T-helper 17 cell (primary cell): ENCODE data around the gene PPP1CB. TPM values are rescaled to one million over a fixed set of nuclear protein-coding genes. Genes with fewer than 3 reads are reported as not detected.
A peak's percentile ranks its signal among the peaks of the same experiment; 100 is the strongest.
"Not testable (repeated sequence)": the region's sequence is repeated elsewhere in the genome, so short reads cannot be mapped to it uniquely, and the experiment has no call there.

ENCODE experiments used
- ATAC-seq: fragments of 150-1000 bp; cut with Tn5 transposase; 2 replicates; pipeline ENCODE4 v1.10.0; 2021; ENCODE audit warnings: mild to moderate bottlenecking, moderate library complexity
- DNase-seq, 3 donors: peaks; one replicate each; pipeline versions ENCODE4 v3.0.0 to v3.0.0-alpha.2; 2020 to 2021
- H3K9me3 ChIP-seq: one replicate; pipeline ENCODE4 v1.7.0; 2013; ENCODE audit warnings: low read length, mild to moderate bottlenecking; ENCODE audit not compliant: control insufficient read depth, poor library complexity, severe bottlenecking
- H3K27ac Mint-ChIP-seq: one replicate; pipeline ENCODE4 v1.8.0; 2022; ENCODE audit warnings: mild to moderate bottlenecking, moderate library complexity, mixed read lengths
- H3K27me3 Mint-ChIP-seq: one replicate; pipeline ENCODE4 v1.8.0; 2022; ENCODE audit warnings: mixed read lengths
- H3K36me3 Mint-ChIP-seq: one replicate; pipeline ENCODE4 v1.8.0; 2022; ENCODE audit warnings: low read depth, mixed read lengths
- H3K4me1 Mint-ChIP-seq: one replicate; pipeline ENCODE4 v1.8.0; 2022; ENCODE audit warnings: mild to moderate bottlenecking, mixed read lengths
- H3K4me3 Mint-ChIP-seq: one replicate; pipeline ENCODE4 v1.8.0; 2022; ENCODE audit warnings: mild to moderate bottlenecking, moderate library complexity, mixed read lengths
- total RNA-seq, 4 donors: library from RNA in 2 of 4; stranded (reverse) in 2 of 4; gene quantifications; one replicate each; pipeline ENCODE4 v1.2.3 and lab custom pipeline; 2022 to 2026

PPP1CB gene
- total RNA-seq, 2 donors from 2014 or later = 309 to 313 TPM

DNA sequence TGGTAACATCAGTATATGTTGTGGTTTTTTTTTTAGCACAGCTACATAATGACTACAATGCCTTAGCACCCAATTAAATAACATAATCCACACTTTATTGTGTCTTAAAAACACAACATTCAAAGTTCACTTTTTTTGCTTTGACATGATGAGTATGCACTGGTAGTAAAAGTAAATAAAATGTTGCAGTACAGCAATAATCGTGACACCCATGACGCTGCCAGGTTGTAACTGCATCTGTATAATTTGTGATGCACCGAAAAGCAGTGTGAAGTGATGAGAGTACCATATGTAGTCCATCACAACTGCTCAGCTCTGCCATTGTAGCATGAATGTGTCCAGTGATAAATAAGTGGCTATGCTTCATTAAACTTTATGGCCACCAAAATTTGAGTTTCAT lies 15.7 kb downstream of the PPP1CB start:
- H3K9me3 ChIP-seq = no peaks in the 10 kb centered on the region
- ATAC-seq (no peak), DNase-seq (no peak)
- Mint-ChIP-seq H3K36me3 (peaks cover 4% of the 10 kb centered on the region), H3K4me3 (no peak overlapping the region), H3K27me3 (no peaks in the 10 kb centered on the region), H3K4me1 (peaks cover 63% of the 10 kb centered on the region), H3K27ac (no peak overlapping the region)

DNA sequence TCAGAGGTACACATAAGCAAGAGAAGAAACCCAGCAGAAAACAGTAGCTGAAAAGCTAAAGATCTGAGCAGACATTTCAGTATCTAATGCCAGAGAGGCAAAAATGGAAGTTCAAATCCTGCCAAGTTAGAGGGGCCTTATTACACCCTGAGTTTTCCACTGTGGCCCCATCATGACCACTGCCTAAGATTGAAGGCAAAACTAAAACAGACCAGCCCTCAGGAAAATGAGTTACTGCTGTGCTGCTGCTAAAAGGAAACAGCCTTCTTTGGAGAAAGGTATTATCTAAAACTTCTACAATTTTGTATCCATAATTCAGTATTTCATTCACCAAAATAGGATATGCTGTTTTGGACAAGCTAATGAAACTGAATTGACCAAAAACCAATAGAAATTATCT lies 16.8 kb downstream of the PPP1CB start:
- H3K4me1 Mint-ChIP-seq = peaks cover 58% of the 10 kb centered on the region
- H3K36me3 Mint-ChIP-seq = peaks cover 4% of the 10 kb centered on the region
- DNase-seq (no peak), ATAC-seq (no peak)
- H3K27ac Mint-ChIP-seq = peak overlapping the region; percentile 55
- peak overlapping the region; percentile 53 for H3K4me3 Mint-ChIP-seq
- no peaks in the 10 kb centered on the region for H3K27me3 Mint-ChIP-seq
- no peaks in the 10 kb centered on the region for H3K9me3 ChIP-seq

DNA sequence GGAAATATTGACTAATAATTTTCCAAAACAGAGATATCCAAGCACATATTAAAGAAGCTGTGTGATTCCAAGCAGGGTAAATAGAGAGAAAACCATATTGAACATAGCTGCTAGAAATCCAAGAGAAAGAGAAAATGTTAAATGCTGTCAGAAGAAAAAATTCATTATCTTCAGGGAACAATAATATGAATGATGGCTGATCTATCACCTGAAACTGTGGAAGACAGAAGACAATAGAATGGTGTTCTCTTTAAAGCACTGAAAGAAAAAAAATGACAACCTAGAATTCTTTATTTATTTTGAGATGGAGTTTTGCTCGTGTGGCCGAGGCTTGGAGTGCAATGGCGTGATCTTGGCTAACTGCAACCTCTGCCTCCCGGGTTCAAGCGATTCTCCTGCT lies 17.3 kb downstream of the PPP1CB start:
- H3K4me1 Mint-ChIP-seq = peaks cover 54% of the 10 kb centered on the region
- H3K9me3 ChIP-seq = no peaks in the 10 kb centered on the region
- H3K4me3 Mint-ChIP-seq = peak overlapping the region; percentile 53
- H3K27me3 Mint-ChIP-seq = no peaks in the 10 kb centered on the region
- ATAC-seq = no peak
- DNase-seq = no peak
- H3K36me3 Mint-ChIP-seq = peaks cover 4% of the 10 kb centered on the region
- peak overlapping the region; percentile 55 for H3K27ac Mint-ChIP-seq

DNA sequence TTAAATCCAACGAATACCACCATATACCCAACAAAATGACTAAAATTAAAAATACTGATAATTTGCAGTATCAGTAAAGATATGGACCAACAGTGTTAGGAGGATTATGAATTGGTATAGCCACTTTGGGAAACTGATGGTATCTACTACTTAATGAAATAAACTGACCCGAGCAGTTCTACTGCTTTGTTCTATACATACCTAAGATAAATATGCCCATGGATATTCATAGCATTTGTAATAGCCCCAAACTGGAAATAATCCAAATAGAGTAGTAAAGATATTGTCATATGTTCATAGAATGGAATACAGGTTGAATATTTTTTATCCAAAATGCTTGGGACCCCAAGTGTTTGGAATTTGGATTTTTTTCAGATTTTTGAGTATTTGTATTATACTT lies 20.7 kb downstream of the PPP1CB start:
- DNase-seq (no peak), ATAC-seq (no peak)
- Mint-ChIP-seq H3K4me1 (peaks cover 48% of the 10 kb centered on the region), H3K27me3 (no peaks in the 10 kb centered on the region), H3K36me3 (peaks cover 4% of the 10 kb centered on the region), H3K27ac (peak overlapping the region; percentile 60), H3K4me3 (no peak overlapping the region)
- H3K9me3 ChIP-seq = no peaks in the 10 kb centered on the region

DNA sequence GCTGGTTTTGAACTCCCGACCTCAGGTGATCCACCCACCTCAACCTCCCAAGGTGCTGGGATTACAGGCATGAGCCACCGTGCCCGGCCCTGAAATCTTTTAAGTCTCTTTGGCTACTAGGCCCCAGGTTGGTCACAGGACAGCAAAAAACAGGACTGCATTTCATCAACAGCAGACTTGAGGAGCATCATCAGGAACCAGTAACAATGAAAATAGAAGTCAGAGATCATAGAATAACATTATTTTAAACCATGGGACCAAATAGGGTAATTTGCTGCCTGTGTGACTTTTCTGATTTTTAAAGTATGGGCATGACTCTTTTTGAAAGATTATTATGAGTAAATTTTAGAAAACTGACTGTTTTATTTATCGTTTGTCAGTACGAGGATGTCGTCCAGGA lies 24.8 kb downstream of the PPP1CB start:
- Mint-ChIP-seq H3K4me1 (peaks cover 25% of the 10 kb centered on the region), H3K27me3 (no peaks in the 10 kb centered on the region), H3K4me3 (peak overlapping the region; percentile 36), H3K36me3 (no peaks in the 10 kb centered on the region), H3K27ac (peak overlapping the region; percentile 62)
- DNase-seq = no peak
- no peak for ATAC-seq
- H3K9me3 ChIP-seq = no peaks in the 10 kb centered on the region

DNA sequence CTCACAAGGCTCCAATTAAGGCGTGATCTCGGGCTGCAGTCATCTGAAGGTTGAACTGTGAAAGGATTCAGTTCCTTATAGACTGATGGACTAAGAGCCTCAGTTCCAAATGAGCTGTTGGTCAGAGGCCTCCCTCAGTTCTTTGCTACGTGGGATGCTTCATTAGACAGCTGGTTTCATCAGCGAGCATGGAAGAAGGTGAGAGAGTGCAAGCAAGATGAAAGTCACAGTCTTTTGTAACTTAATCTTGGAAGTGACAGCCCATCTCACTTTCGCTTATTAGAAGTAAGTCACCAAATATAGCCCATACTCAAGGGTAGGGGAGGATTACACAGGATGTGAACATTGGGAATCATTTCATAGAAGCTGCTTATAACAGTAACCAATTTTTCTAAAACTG lies 26.8 kb downstream of the PPP1CB start:
- ATAC-seq = no peak
- no peaks in the 10 kb centered on the region for H3K27me3 Mint-ChIP-seq
- peaks cover 7% of the 10 kb centered on the region for H3K36me3 Mint-ChIP-seq
- H3K4me1 Mint-ChIP-seq = peaks cover 24% of the 10 kb centered on the region
- no peak overlapping the region for H3K4me3 Mint-ChIP-seq
- H3K9me3 ChIP-seq = no peaks in the 10 kb centered on the region
- H3K27ac Mint-ChIP-seq = no peak overlapping the region
- DNase-seq = no peak

DNA sequence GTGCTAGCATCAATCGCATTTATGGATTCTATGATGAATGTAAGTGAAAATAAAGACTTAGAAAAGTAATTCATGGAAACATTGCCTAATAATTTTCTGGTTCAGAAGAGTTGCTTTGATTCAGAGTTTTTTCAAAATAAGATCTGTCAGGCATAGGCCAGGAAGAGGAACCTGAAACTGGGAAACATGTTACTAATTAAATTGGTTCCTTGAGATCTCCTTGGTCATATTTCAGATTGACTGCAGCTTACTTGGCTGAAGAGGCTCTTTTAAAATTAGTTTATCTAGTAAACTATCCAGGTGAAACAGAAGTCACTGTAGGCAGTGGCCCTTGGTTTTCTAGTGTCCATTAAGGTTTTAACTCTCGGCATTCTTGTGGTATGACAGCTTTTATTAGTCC lies 27.4 kb downstream of the PPP1CB start:
- DNase-seq = no peak
- Mint-ChIP-seq H3K4me3 (no peak overlapping the region), H3K27me3 (no peaks in the 10 kb centered on the region), H3K27ac (no peak overlapping the region), H3K4me1 (peaks cover 24% of the 10 kb centered on the region), H3K36me3 (peaks cover 7% of the 10 kb centered on the region)
- no peaks in the 10 kb centered on the region for H3K9me3 ChIP-seq
- no peak for ATAC-seq

DNA sequence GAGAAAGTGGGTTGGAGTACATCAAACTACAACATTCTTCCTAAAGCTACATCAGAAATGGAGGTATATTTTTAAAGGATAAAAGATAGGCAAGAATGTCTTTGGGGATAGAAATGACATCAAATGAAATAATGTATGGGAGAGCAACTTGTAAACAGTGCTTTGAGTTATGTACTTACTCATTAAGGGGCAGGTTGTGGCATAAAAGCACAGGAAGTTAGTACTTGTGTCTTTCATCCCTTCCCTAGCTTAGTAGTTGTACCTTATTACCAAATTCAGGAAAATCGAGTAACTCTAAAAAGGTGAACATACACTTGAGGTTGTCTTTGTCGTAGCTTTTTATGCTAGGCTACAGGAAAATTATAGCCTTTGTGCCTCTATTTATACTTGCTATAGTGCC lies 28.9 kb downstream of the PPP1CB start:
- peaks cover 22% of the 10 kb centered on the region for H3K4me1 Mint-ChIP-seq
- no peak for ATAC-seq
- H3K27ac Mint-ChIP-seq = peak overlapping the region; percentile 79
- peaks cover 7% of the 10 kb centered on the region for H3K36me3 Mint-ChIP-seq
- DNase-seq = no peak
- no peak overlapping the region for H3K4me3 Mint-ChIP-seq
- no peaks in the 10 kb centered on the region for H3K27me3 Mint-ChIP-seq
- H3K9me3 ChIP-seq = no peaks in the 10 kb centered on the region

DNA sequence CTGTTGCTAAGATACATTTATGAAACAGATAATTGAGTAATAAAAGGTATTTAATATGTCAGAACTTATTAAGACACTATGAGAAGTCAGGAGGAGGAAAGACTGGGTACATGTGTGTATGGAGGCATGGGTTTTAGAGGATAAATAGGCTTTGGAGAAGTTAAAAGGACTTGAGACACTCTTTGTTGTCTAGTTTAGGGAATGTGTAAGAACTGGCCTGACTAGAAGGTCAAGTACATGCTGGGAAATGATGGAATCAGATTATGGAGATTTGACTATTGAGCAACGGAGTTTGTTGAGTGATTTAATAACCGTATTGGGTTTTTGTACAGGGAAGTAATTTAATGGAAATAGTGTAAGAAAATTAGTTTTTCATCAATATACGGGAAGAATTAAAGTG lies 30.8 kb downstream of the PPP1CB start:
- peaks cover 9% of the 10 kb centered on the region for H3K36me3 Mint-ChIP-seq
- H3K4me3 Mint-ChIP-seq = peak overlapping the region; percentile 59
- H3K9me3 ChIP-seq = no peaks in the 10 kb centered on the region
- H3K27ac Mint-ChIP-seq = peak overlapping the region; percentile 75
- H3K27me3 Mint-ChIP-seq = no peaks in the 10 kb centered on the region
- no peak for DNase-seq
- H3K4me1 Mint-ChIP-seq = peaks cover 14% of the 10 kb centered on the region
- ATAC-seq = no peak

DNA sequence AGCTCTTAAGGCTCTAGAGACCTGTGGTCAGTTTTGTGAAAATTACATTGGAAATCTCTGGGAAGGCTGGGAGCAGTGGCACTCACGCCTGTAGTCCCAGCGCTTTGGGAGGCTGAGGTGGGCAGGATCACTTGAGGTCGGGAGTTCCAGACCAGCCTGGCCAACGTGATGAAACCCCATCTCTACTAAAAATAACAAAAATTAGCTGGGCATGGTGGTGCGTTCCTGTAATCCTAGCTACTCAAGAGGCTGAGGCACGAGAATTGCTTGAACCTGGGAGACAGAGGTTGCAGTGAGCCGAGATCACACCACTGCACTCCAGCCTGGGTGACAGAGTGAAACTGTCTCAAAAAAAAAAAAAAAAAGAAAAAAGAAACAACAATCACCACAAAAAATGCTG lies 32.9 kb downstream of the PPP1CB start:
- H3K4me3 Mint-ChIP-seq, H3K9me3 ChIP-seq, ATAC-seq, DNase-seq, H3K27me3 Mint-ChIP-seq: not testable (repeated sequence)
- peaks cover 16% of the 10 kb centered on the region for H3K36me3 Mint-ChIP-seq
- H3K27ac Mint-ChIP-seq = peak overlapping the region; percentile 37
- H3K4me1 Mint-ChIP-seq = peaks cover 21% of the 10 kb centered on the region

DNA sequence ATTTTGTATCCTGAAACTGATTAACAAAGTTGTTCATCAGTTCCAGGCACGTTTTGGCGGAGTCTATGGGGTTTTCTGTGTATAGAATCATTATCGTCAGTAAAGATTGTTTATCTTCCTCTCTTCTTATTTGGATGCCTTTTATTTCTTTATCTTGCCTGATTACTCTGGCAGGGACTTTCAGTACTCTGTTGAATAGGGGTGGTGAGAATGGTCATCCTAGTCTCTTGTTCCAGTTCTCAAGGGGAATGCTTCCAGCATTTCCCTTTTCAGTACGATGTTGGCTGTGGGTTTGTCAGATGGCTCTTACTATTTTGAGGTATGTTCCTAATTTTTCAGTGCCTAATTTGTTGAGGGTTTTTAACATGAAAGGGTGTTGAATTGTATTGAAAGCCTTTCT lies 45.0 kb downstream of the PPP1CB start:
- Mint-ChIP-seq H3K4me1 (peaks cover 26% of the 10 kb centered on the region), H3K36me3 (peaks cover 5% of the 10 kb centered on the region)
- no peak for ATAC-seq

DNA sequence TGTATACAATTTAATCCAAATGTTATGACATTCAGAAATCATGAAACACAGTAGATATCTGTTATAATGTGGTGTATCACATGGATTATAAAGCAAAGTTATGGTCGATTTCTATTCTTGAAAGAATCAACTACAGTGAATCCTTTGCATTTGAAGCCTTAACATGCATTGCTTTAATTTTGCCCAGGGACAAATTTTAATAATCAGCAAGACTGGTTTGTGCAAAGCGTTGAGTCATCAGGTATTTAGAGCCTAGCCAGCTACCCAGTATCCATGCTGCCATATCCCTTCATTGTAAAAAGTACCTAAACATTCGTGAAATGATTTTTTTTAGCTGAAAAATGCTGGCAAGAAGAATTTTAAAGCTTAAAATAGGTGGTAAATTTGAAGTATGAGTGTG lies 50.1 kb downstream of the PPP1CB start:
- DNase-seq = no peak
- Mint-ChIP-seq H3K36me3 (peaks cover 2% of the 10 kb centered on the region), H3K27ac (peak overlapping the region; percentile 60), H3K4me3 (no peak overlapping the region), H3K4me1 (peaks cover 9% of the 10 kb centered on the region), H3K27me3 (no peaks in the 10 kb centered on the region)
- no peaks in the 10 kb centered on the region for H3K9me3 ChIP-seq
- ATAC-seq = no peak

More for the DNA sequence above, 45.0 kb downstream of the PPP1CB start:
- Mint-ChIP-seq H3K27me3 (no peaks in the 10 kb centered on the region), H3K4me3 (no peak overlapping the region), H3K27ac (peak overlapping the region; percentile 93)
- no peak for DNase-seq
- no peaks in the 10 kb centered on the region for H3K9me3 ChIP-seq

DNA sequence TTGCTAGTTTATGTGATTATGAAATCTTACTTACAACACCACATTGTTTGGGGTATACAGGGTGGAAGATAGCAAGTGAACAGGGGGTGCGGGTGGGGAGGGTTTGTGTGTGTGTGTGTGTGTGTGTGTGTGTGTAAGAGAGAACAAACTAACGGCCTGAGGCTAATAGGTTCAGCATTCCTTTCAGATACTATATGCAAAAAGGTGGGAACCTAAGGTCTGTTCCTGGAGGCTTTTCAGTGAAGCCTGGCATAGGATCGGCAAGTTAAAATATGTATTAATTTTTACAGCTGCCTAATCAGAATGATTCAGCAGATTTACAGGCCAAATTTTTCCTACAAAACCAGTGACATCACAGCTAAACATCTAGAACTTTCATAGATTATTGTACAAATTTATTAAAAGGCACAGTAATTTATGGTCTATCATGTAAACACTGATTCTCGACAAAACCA lies 51.4 kb downstream of the PPP1CB start:
- peak overlapping the region; percentile 91 for H3K27ac Mint-ChIP-seq

DNA sequence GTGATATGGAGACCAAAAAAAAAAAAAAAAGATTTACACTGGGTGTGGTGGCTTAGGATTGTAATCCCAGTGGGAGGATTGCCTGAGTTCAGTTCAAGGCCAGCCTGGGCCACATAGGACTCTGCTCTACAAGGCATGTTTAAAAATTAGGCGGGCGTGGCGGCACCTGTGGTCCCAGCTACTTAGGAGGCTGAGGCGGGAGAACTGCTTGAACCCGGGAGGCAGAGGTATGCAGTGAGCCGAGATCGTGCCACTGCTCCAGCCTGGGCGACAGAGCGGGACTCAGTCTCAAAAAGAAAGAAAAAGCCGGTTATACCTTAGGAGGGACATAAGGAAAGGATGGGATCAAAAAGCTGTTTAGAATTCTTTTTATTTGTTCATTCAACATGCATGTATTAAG lies 58.3 kb downstream of the PPP1CB start:
- ATAC-seq = no peak
- peaks cover 2% of the 10 kb centered on the region for H3K36me3 Mint-ChIP-seq
- DNase-seq = no peak
- no peaks in the 10 kb centered on the region for H3K9me3 ChIP-seq
- peaks cover 10% of the 10 kb centered on the region for H3K4me1 Mint-ChIP-seq
- H3K27ac Mint-ChIP-seq = peak overlapping the region; percentile 91
- no peaks in the 10 kb centered on the region for H3K27me3 Mint-ChIP-seq
- H3K4me3 Mint-ChIP-seq = peak overlapping the region; percentile 88

More for the DNA sequence above, 51.4 kb downstream of the PPP1CB start:
- Mint-ChIP-seq H3K4me3 (peak overlapping the region; percentile 72), H3K4me1 (peaks cover 8% of the 10 kb centered on the region), H3K27me3 (no peaks in the 10 kb centered on the region), H3K36me3 (peaks cover 2% of the 10 kb centered on the region)
- H3K9me3 ChIP-seq = no peaks in the 10 kb centered on the region
- no peak for DNase-seq
- ATAC-seq = no peak
